Neural cell (in vitro differentiated cells): ENCODE measurements around the gene TSEN15.

Source experiments
- EP300 ChIP-seq: fragments of 450-650 bp; conservative IDR thresholded peaks from 2 replicates; pipeline ENCODE4 v1.6.1; 2014; ENCODE audit warnings: antibody characterized with exemption, mild to moderate bottlenecking, moderate library complexity; ENCODE audit not compliant: poor library complexity, severe bottlenecking
- EZH2 ChIP-seq: fragments of 200-600, 300-800 bp; shearing (Covaris generic), sonication (generic); IDR thresholded peaks from 2 replicates; pipeline ENCODE4 v1.6.1; 2014; ENCODE audit warnings: antibody characterized with exemption, low read length, borderline replicate concordance, mild to moderate bottlenecking; ENCODE audit not compliant: insufficient read depth, poor library complexity, severe bottlenecking
- MXI1 ChIP-seq: fragments of 450-650 bp; conservative IDR thresholded peaks from 2 replicates; pipeline ENCODE4 v1.6.1; 2014; ENCODE audit warnings: antibody characterized with exemption, mild to moderate bottlenecking; ENCODE audit not compliant: poor library complexity, severe bottlenecking
- POLR2AphosphoS5 ChIP-seq: IDR thresholded peaks from 2 replicates; pipeline ENCODE4 v1.6.1; 2012
- RAD21 ChIP-seq: fragments of 450-650 bp; conservative IDR thresholded peaks from 2 replicates; pipeline ENCODE4 v1.6.1; 2014; ENCODE audit warnings: antibody characterized with exemption, mild to moderate bottlenecking, moderate library complexity
- SMC3 ChIP-seq: fragments of 450-650 bp; conservative IDR thresholded peaks from 2 replicates; pipeline ENCODE4 v1.6.1; 2014; ENCODE audit warnings: antibody characterized with exemption, mild to moderate bottlenecking, moderate library complexity; ENCODE audit not compliant: poor library complexity
- TAF1 ChIP-seq: IDR thresholded peaks from 2 replicates; pipeline ENCODE4 v1.6.1; 2012; ENCODE audit warnings: low read depth
- TF ChIP-seq, protein P1 (sequence below): fragments of 450-650 bp; IDR thresholded peaks from 2 replicates; pipeline ENCODE4 v1.5.1; 2014; ENCODE audit warnings: antibody characterized with exemption, mild to moderate bottlenecking, moderate library complexity; ENCODE audit not compliant: poor library complexity, severe bottlenecking
- TF ChIP-seq, protein P2 (sequence below): IDR thresholded peaks from 2 replicates; pipeline ENCODE4 v1.6.1; 2012; ENCODE audit warnings: borderline replicate concordance

DNA sequence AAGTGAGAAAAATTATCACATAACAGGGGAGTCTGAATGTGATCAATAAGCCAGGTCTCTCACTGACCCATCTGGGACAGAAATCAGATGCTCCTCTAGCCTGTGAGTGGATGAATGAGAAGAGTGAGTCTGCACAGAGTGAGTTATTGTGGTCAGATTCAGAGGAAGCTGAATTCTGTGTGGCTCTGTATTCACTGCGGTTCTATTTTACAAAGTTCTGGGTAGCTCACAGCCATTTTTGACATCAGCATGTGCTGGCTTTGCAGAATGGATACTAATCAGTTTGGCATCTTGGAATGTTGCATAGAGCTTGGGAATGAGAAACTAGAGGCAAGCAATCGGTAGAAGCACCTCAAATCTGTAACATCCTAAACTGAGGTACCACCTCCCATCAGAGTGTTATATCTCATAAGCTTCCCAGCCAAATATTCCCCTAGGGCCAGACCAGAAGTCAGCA lies 17.8 kb upstream of the TSEN15 start:
- TF ChIP-seq MXI1 = no peak
- TF ChIP-seq, protein P1, sequence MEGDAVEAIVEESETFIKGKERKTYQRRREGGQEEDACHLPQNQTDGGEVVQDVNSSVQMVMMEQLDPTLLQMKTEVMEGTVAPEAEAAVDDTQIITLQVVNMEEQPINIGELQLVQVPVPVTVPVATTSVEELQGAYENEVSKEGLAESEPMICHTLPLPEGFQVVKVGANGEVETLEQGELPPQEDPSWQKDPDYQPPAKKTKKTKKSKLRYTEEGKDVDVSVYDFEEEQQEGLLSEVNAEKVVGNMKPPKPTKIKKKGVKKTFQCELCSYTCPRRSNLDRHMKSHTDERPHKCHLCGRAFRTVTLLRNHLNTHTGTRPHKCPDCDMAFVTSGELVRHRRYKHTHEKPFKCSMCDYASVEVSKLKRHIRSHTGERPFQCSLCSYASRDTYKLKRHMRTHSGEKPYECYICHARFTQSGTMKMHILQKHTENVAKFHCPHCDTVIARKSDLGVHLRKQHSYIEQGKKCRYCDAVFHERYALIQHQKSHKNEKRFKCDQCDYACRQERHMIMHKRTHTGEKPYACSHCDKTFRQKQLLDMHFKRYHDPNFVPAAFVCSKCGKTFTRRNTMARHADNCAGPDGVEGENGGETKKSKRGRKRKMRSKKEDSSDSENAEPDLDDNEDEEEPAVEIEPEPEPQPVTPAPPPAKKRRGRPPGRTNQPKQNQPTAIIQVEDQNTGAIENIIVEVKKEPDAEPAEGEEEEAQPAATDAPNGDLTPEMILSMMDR = no peak
- TF ChIP-seq POLR2AphosphoS5 = no peak
- no peak for TF ChIP-seq EP300
- no peak for TF ChIP-seq TAF1
- TF ChIP-seq RAD21 = no peak
- TF ChIP-seq, protein P2, sequence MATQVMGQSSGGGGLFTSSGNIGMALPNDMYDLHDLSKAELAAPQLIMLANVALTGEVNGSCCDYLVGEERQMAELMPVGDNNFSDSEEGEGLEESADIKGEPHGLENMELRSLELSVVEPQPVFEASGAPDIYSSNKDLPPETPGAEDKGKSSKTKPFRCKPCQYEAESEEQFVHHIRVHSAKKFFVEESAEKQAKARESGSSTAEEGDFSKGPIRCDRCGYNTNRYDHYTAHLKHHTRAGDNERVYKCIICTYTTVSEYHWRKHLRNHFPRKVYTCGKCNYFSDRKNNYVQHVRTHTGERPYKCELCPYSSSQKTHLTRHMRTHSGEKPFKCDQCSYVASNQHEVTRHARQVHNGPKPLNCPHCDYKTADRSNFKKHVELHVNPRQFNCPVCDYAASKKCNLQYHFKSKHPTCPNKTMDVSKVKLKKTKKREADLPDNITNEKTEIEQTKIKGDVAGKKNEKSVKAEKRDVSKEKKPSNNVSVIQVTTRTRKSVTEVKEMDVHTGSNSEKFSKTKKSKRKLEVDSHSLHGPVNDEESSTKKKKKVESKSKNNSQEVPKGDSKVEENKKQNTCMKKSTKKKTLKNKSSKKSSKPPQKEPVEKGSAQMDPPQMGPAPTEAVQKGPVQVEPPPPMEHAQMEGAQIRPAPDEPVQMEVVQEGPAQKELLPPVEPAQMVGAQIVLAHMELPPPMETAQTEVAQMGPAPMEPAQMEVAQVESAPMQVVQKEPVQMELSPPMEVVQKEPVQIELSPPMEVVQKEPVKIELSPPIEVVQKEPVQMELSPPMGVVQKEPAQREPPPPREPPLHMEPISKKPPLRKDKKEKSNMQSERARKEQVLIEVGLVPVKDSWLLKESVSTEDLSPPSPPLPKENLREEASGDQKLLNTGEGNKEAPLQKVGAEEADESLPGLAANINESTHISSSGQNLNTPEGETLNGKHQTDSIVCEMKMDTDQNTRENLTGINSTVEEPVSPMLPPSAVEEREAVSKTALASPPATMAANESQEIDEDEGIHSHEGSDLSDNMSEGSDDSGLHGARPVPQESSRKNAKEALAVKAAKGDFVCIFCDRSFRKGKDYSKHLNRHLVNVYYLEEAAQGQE = no peak
- no peak for TF ChIP-seq EZH2
- TF ChIP-seq SMC3 = no peak
